ENCODE results near the gene CYTH1. TPM values are rescaled to one million over a fixed set of nuclear protein-coding genes. Genes with fewer than 3 reads are reported as not detected.

CYTH1 gene
- total RNA-seq, 4 donors from 2014 or later: 50.0 to 139 (median 83.7) TPM

DNA sequence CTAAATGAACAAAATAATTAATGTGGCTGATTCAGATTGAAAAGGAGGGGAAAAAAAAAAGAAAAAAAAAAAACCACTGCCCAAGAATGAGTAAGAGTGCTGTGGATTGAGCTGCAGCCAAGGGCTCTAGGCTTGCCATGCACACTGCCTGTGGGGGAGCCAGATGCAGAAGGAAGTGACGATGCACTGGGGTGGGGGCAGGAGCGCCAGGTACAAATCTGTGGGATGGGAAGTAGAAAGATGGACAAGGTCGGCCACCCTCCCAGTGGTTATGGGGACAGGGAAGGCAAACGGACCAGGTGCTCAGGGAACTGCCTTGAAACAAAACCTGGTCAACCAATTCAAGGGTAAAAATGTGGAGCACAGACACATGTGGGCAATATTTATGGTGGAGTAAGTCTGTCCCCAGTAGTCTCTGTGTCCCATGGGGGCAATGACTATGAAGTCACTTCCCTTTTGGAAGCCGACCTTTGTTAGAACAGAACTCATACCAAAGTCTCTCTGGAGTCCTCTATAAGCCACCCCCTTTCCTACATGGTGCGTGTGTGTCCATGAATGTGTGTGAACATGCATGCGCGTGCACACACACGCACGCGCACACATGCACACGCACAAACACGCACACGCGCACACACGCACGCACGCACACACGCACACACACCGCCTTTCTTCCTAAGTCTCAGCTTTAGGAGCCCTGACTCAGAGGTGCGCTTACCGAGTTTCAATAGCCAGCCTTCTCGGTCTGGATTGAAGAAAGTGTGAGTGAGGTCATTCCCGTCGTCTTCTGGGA, 84.3 kb downstream of the CYTH1 start:
- DNase-seq (ENCODE audit: low spot score) (no peak), ATAC-seq (ENCODE audit: low FRiP score) (no peak)
- no peak for TF ChIP-seq CTCF (IDR thresholded peaks at IDR 0.05)

DNA sequence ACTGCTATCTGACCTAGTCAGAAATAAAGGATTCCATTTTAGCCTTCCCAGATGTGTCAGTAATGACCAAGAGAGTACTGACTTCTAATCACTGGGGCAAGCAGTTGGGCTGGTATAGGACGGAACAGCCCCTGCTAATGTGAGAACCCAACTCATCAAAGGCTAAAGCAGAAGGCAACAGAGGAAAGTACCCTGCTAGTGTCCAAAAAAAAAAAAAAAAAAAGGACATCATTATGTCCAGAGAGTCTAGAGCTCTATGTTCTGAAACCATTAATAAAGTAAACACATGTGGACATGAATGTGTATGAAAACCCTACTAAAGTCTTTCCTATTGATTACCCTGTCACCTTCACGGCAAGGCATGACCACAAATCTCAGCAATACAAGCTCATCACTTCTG, 85.0 kb downstream of the CYTH1 start:
- TF ChIP-seq CTCF (IDR thresholded peaks at IDR 0.05): no peak
- ATAC-seq (ENCODE audit: low FRiP score) (no peak), DNase-seq (ENCODE audit: low spot score) (no peak)

DNA sequence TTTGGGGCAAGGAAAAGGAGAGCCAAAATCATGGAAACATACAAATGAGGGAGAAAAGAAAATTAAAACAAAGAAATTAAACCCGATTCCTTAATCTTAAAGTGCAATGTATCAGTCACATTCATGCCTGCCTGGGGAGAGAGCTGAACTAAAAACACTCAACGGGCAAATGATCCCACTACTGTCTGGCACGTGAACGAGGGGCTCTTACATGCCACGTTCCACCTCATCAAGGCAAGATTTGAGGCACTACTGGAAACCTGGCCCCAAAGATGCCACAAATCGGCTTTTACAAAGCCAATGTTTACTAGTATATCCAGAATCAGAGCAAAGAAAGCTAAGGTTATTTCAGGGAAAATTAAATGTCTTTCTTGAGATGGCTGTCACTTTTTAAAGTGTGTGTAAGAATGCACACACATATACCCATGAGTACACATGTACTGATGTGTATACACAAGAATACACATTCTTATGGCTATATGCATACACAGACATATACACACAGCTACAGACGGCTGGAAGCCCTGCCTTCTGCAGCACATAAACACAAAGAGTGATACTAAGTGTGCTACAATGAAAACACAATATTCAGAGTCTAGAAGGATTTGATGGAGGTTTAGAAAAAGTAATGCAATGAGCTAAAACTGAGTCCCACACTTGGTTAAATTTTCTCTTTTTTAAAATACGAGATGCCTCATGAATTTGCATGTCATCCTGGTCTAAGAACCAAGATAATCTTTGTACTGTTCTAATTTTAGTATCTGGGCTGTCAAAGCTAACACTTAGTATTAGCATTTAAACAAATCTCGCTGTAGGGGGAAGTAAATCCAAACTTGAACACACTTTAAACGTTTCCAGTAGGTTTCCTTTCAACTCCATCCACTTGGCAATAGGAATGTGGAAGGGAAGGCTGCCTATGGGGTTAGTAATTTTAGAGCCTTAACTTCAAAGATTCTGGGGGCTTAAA, 85.8 kb downstream of the CYTH1 start:
- ATAC-seq (ENCODE audit: low FRiP score) (no peak), DNase-seq (ENCODE audit: low spot score) (no peak)
- TF ChIP-seq CTCF (IDR thresholded peaks at IDR 0.05): no peak

GRCh38 chr17:78694805-78695531, 87.1 kb downstream of the CYTH1 start:
- TF ChIP-seq CTCF (IDR thresholded peaks at IDR 0.05): no peak
- ATAC-seq (ENCODE audit: low FRiP score): no peak
- no peak for DNase-seq (ENCODE audit: low spot score)

DNA sequence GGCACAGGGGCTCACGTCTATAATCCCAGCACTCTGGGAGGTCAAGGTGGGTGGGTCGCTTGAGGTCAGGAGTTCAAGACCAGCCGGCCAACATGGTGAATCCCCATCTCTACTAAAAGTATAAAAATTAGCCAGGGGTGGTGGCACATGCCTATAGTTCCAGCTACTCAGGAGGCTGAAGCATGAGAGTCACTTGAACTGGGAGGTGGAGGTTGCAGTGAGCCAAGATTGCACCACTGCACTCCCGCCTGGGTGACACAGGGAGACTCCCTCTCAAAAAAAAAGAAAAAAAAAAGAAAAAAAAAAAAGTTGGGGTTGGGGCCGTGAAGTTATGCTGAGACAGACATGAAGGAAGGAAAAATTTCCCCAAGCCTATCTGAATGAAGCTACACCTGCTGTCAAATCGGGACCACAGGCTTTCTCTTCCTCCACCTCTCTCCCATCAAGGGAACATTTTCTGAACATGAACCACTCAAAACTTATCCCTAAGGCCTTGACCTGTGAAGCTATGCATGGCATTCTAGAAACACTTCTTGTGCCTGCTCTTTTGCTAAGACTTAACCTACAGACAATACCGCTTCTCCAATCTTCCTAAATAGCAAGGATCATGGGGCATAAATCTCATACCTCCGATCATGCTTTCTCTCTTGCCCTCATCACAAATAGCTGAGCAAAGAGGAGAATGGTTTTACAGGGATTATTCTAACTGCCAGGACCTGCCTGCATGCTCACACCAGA, 88.6 kb downstream of the CYTH1 start:
- TF ChIP-seq CTCF (IDR thresholded peaks at IDR 0.05): no peak
- DNase-seq (ENCODE audit: low spot score): no peak
- no peak for ATAC-seq (ENCODE audit: low FRiP score)

DNA sequence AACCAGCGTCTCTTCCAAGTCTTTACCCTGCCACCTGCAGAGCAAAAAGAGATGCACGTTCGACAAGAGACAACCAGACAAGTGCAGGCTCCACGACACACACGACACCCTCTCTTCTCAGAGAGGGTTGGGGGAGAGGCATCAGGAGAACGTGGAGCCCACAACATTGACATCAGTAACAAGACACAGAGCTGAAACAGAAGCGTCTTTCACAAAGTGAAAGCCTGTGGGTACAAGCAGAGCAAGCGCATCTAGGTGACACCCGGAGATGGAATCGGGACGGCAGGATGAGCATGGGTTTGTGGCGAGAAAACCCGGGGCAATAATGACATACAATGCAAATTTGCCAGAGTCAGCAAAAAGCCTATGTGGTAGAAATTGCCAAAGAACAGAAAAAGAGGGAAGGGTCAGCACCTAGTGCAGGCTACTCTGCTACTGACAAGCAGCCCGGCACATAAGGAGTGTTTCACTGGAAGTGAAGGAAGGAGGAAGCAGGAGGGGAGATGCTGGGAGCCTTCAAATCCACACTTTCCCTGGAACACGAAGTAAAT, 89.5 kb downstream of the CYTH1 start:
- no peak for TF ChIP-seq CTCF (IDR thresholded peaks at IDR 0.05)
- ATAC-seq (ENCODE audit: low FRiP score) (no peak), DNase-seq (ENCODE audit: low spot score) (no peak)

Data from omental fat pad (tissue), 4 donors.